Islet precursor cell (in vitro differentiated cells): ENCODE measurements around the gene SOX10.

Source experiments
- DNase-seq: peaks from one replicate; pipeline ENCODE4 v3.0.0-alpha.2; 2018

Gene SOX10

GRCh38 chr22:37929390-37929789 lies 55.0 kb downstream of the SOX10 start:
- DNase-seq, result no peak

DNA sequence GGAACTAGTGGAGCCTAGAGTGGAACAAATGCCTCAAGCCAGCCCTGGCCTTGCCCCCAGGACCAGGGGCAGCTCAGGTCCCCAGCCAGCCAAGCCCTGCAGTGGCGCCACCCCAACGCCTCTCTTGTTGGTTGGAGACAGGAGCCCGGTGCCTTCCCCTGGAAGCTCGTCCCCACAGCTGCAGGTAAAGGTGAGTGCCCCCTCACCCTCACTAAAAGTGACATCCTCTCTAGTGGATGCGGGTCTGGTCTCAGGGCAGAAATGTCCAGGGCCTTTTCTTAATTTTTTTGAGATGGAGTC lies 56.8 kb downstream of the SOX10 start:
- DNase-seq, result no peak

DNA sequence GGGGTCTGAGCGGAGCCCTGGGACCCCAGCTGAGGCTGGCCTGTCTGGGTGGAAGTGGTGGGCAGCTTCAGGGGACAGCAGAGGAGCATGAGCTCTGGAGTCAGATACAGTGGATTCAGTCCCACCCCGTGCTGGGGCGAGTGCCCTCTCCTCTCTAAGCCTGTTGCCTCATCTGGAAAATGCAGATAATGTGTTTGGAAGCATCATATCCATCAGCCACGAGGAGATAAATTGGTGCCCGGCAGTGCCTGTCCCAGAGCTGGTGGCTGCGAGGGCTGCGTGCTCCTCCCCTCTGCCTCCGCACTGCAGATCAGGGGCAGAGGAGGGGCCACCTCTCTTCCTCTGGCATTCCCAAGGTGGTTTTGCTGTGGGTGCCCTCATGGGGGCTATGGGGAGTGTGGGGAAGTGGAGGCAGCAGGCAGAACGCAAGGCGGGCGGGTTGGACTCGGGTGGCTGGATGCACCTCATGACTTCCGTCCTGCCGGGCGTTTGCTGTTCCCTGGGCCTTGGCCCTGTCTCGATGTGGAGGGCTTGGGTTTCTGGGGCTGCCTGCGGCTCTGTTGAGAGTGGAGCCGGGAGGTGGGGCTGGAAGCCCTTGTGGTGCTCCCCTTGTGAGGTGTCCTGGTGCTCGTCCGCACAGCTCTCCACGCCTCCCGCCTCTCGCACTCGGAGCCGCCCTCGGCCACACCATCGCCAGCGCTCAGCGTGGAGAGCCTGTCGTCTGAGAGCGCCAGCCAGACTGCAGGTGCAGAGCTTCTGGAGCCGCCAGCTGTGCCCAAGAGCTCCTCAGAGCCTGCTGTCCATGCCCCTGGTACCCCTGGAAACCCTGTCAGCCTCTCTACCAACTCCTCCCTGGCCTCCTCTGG lies 57.4 kb downstream of the SOX10 start:
- no peak for DNase-seq

GRCh38 chr22:37926358-37926757 lies 58.0 kb downstream of the SOX10 start:
- no peak for DNase-seq

GRCh38 chr22:37925767-37926166 lies 58.6 kb downstream of the SOX10 start:
- no peak for DNase-seq

GRCh38 chr22:37925330-37925729 lies 59.0 kb downstream of the SOX10 start:
- DNase-seq, result no peak

GRCh38 chr22:37924386-37925065 lies 59.8 kb downstream of the SOX10 start:
- DNase-seq, result no peak

GRCh38 chr22:37923927-37924326 lies 60.4 kb downstream of the SOX10 start:
- DNase-seq, result no peak
